Endothelial cell of umbilical vein (primary cell): ENCODE measurements around the gene PPP1R12A.

ENCODE experiments used
- CTCF ChIP-seq, 2 donors: IDR thresholded peaks; 1 replicate in 1 of 2; 2 replicates in 1 of 2; pipeline ENCODE4 v1.5.1; 2011; ENCODE audit warnings: low read length in 2 of 2, mild to moderate bottlenecking in 2 of 2, moderate library complexity in 2 of 2, control low read depth in 1 of 2, inconsistent platforms in 1 of 2, low read depth in 1 of 2; ENCODE audit not compliant: insufficient read depth in 1 of 2; ENCODE audit errors: extremely low read depth in 1 of 2
- EZH2 ChIP-seq: IDR thresholded peaks from 2 replicates; pipeline ENCODE4 v1.6.1; 2012; ENCODE audit warnings: borderline replicate concordance, low read depth, mild to moderate bottlenecking, moderate library complexity, low read length, inconsistent platforms; ENCODE audit not compliant: severe bottlenecking
- FOS ChIP-seq: IDR thresholded peaks from 2 replicates; pipeline ENCODE4 v1.6.1; 2011; ENCODE audit warnings: mild to moderate bottlenecking, low read length, moderate library complexity, borderline replicate concordance; ENCODE audit not compliant: insufficient read depth
- GATA2 ChIP-seq: IDR thresholded peaks from 2 replicates; pipeline ENCODE4 v1.7.0; 2011; ENCODE audit warnings: low read depth, mild to moderate bottlenecking, moderate library complexity, mixed read lengths, low read length; ENCODE audit not compliant: insufficient read length, insufficient read depth
- JUN ChIP-seq: IDR thresholded peaks from 2 replicates; pipeline ENCODE4 v1.6.1; 2011; ENCODE audit warnings: borderline replicate concordance, low read depth; ENCODE audit not compliant: insufficient read length, insufficient read depth
- MAX ChIP-seq: IDR thresholded peaks from 2 replicates; pipeline ENCODE4 v1.6.1; 2011; ENCODE audit not compliant: insufficient read depth, insufficient read length
- MYC ChIP-seq: IDR thresholded peaks from one replicate; pipeline ENCODE4 v1.6.1; 2011; ENCODE audit warnings: mild to moderate bottlenecking, low read depth, low read length
- POLR2A ChIP-seq: IDR thresholded peaks from 2 replicates; pipeline ENCODE4 v1.6.1; 2012; ENCODE audit warnings: low read depth, mild to moderate bottlenecking, control low read depth, low read length
- POLR2AphosphoS5 ChIP-seq: IDR thresholded peaks from 2 replicates; pipeline ENCODE4 v1.6.1; 2012; ENCODE audit warnings: low read depth, mild to moderate bottlenecking, control low read depth, low read length, moderate library complexity; ENCODE audit not compliant: insufficient read depth

GRCh38 chr12:79883216-79883615 lies 51.7 kb downstream of the PPP1R12A start:
- TF ChIP-seq MAX (no peak), CTCF (IDR thresholded peaks at IDR 0.05; ENCODE audit: extremely low read depth in 1 of 2, insufficient read depth in 1 of 2, low read depth in 1 of 2, low read length in 2 of 2) (no peak), EZH2 (no peak), POLR2A (no peak), POLR2AphosphoS5 (no peak), JUN (no peak), GATA2 (no peak), MYC (no peak), FOS (no peak)
